NCI-H526 (cell line): Measurements from ENCODE around the gene ARID3A.
A peak's percentile ranks its signal among the peaks of the same experiment; 100 is the strongest.

Experiments used
- DNase-seq, 2 experiments: peaks; one replicate each; lab custom pipeline; 2025; lab: John Stamatoyannopoulos, UW

Gene ARID3A

GRCh38 chr19:989381-990081, 63.7 kb downstream of the ARID3A start:
- no peak for DNase-seq

- DNase-seq: no peak
These were observed 64.3 kb downstream of the ARID3A start for GRCh38 chr19:990119-990571.

- DNase-seq: no peak
These were observed 64.9 kb downstream of the ARID3A start for GRCh38 chr19:990746-991145.

- no peak for DNase-seq
These were observed 65.5 kb downstream of the ARID3A start for GRCh38 chr19:991174-991931.

- DNase-seq: no peak
These were observed 66.3 kb downstream of the ARID3A start for GRCh38 chr19:991932-992669.

GRCh38 chr19:992670-993055, 66.8 kb downstream of the ARID3A start:
- no peak for DNase-seq

GRCh38 chr19:993361-993830, 67.6 kb downstream of the ARID3A start:
- no peak for DNase-seq

GRCh38 chr19:993831-994393, 68.1 kb downstream of the ARID3A start:
- DNase-seq: no peak

- DNase-seq: no peak
These were observed 68.7 kb downstream of the ARID3A start for GRCh38 chr19:994516-994915.

GRCh38 chr19:995051-995827, 69.4 kb downstream of the ARID3A start:
- DNase-seq: no peak

- DNase-seq: peak in 1 of 2 experiments; percentile 34
These were observed 70.4 kb downstream of the ARID3A start for GRCh38 chr19:996051-996838.

GRCh38 chr19:998064-998463, 72.2 kb downstream of the ARID3A start:
- no peak for DNase-seq

GRCh38 chr19:999379-999719, 73.5 kb downstream of the ARID3A start:
- no peak for DNase-seq

- DNase-seq: peak; percentile 26 to 82
These were observed 74.3 kb downstream of the ARID3A start, which contains the start of gene GRIN3B for GRCh38 chr19:1000095-1000494. TSS of gene GRIN3B (plus strand) at chr19:1000419. CDS start at chr19:1000438, 19 bp downstream.

GRCh38 chr19:1000591-1001537, 75.0 kb downstream of the ARID3A start:
- DNase-seq: no peak

GRCh38 chr19:1001538-1002166, 75.8 kb downstream of the ARID3A start:
- peak in 1 of 2 experiments; percentile 50 for DNase-seq

- no peak for DNase-seq
These were observed 76.8 kb downstream of the ARID3A start for GRCh38 chr19:1002600-1002999.

GRCh38 chr19:1003283-1003682, 77.4 kb downstream of the ARID3A start:
- no peak for DNase-seq

- DNase-seq: no peak
These were observed 78.5 kb downstream of the ARID3A start for GRCh38 chr19:1004204-1004802.
